IPS-18c (cell line): ENCODE measurements around the gene PRUNE2.

Experiments used
- H3K4me3 ChIP-seq: 2 replicates; pipeline ENCODE4 v1.7.0; 2013; ENCODE audit warnings: low read depth, mild to moderate bottlenecking, low read length, moderate library complexity; ENCODE audit not compliant: insufficient read depth
- H3K9me3 ChIP-seq: one replicate; pipeline ENCODE4 v1.6.1; 2013; ENCODE audit warnings: mild to moderate bottlenecking, low read length, moderate library complexity; ENCODE audit not compliant: control insufficient read depth, insufficient read depth

Gene PRUNE2

GRCh38 chr9:76733096-76733495, 172.8 kb downstream of the PRUNE2 start:
- Histone ChIP-seq H3K9me3 (no peaks in the 10 kb centered on the region), H3K4me3 (no peak overlapping the region)

- H3K9me3 ChIP-seq = no peaks in the 10 kb centered on the region
These were observed 173.5 kb downstream of the PRUNE2 start for GRCh38 chr9:76732341-76732958.

GRCh38 chr9:76730801-76731200, 175.1 kb downstream of the PRUNE2 start:
- H3K9me3 ChIP-seq = no peaks in the 10 kb centered on the region
- H3K4me3 ChIP-seq = no peak overlapping the region

More at GRCh38 chr9:76732341-76732958, 173.5 kb downstream of the PRUNE2 start:
- H3K4me3 ChIP-seq = no peak overlapping the region

GRCh38 chr9:76729980-76730737, 175.8 kb downstream of the PRUNE2 start:
- no peak overlapping the region for H3K4me3 ChIP-seq
- no peaks in the 10 kb centered on the region for H3K9me3 ChIP-seq

DNA sequence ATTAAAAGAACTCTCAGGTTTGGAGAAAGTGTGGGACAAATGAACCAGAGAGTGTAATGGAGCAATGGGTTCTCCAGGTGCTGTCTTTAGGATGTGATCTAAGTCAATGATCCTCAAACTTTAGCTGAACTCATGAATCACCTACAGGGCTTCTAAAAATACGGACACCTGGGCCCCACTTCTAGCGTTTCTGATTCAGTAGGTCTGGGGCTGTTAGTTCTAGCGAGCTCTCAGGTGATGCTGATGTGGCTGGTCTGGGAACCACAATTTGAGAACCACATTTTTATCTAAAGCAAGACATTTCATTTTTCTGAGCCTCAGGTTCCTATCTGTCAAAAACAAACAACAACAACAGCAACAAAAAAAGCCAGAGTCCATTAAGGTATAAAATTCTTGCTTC, 176.8 kb downstream of the PRUNE2 start:
- Histone ChIP-seq H3K9me3 (no peaks in the 10 kb centered on the region), H3K4me3 (no peak overlapping the region)

- no peak overlapping the region for H3K4me3 ChIP-seq
These were observed 180.0 kb downstream of the PRUNE2 start for GRCh38 chr9:76725885-76726284.

GRCh38 chr9:76725011-76725546, 180.8 kb downstream of the PRUNE2 start:
- no peak overlapping the region for H3K4me3 ChIP-seq
- H3K9me3 ChIP-seq = no peaks in the 10 kb centered on the region

More at GRCh38 chr9:76725885-76726284, 180.0 kb downstream of the PRUNE2 start:
- no peaks in the 10 kb centered on the region for H3K9me3 ChIP-seq

GRCh38 chr9:76720245-76720644, 185.7 kb downstream of the PRUNE2 start:
- no peaks in the 10 kb centered on the region for H3K9me3 ChIP-seq
- H3K4me3 ChIP-seq = no peak overlapping the region

DNA sequence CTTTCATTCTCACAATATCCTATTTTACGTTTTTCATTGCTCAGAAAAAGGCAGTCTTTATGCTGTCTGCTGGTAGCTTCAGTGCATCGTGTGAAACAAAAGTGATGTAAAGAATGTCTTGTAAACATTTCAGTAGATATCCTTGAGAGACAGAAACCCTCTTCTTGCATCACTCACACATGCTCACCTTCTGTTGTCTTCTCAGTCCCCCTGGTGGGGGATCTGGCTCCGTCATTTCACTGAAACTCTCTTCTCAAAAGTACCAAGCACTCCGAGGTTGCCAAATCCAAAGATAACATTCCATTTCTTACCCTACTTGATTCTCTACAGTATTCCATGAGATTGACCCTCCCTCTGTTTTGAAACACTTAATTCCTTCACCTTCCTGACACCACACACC, 187.7 kb downstream of the PRUNE2 start:
- no peaks in the 10 kb centered on the region for H3K9me3 ChIP-seq
- no peak overlapping the region for H3K4me3 ChIP-seq

GRCh38 chr9:76717613-76718012, 188.3 kb downstream of the PRUNE2 start:
- no peak overlapping the region for H3K4me3 ChIP-seq

DNA sequence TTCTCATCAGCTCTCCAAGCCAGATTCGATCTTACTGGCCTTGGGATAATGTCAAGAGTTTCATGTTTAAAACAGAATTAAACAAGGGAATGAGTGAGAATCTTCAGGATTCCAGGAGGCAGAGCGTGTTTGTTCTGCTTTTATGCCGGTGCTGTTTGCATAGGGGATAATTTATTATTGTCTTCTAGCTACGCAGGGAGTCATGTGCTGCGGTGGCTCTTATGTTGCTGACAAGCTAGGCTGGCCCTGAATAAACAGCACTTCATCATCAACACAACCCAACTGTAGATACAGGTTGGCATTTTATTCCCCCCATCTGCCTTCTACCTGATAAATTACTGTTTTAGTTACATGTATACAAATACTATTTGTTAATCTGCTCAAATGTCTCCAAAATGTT, 188.7 kb downstream of the PRUNE2 start:
- Histone ChIP-seq H3K4me3 (no peak overlapping the region), H3K9me3 (no peaks in the 10 kb centered on the region)

More at GRCh38 chr9:76717613-76718012, 188.3 kb downstream of the PRUNE2 start:
- no peaks in the 10 kb centered on the region for H3K9me3 ChIP-seq

DNA sequence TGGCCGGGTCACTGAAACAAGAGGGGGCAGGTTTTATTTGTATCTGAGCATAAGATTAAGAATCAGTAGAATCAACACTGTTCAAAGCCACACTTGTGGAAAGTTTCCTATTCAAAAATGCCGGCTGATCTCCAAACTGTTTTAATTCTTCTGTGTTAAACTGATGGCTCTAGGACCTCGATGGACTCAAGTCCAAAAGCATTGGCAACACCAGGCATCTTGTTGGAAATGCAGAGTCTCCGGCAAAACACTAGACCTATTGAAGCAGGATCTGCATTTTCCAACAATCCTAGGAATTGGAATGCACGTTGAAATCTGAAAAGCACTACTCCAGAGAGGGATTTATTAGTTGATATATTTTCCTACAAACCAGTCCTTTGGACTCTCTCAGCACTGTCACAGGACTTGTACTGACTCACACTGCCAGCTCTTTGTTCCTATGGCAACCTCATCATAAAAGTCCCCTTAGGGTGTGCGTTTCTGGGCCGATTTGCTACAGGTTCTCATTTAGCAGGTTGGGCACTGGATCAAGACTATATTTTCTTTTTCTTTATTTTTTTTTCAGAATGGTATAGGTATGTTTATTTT, 189.7 kb downstream of the PRUNE2 start:
- H3K4me3 ChIP-seq = no peak overlapping the region
- no peaks in the 10 kb centered on the region for H3K9me3 ChIP-seq

DNA sequence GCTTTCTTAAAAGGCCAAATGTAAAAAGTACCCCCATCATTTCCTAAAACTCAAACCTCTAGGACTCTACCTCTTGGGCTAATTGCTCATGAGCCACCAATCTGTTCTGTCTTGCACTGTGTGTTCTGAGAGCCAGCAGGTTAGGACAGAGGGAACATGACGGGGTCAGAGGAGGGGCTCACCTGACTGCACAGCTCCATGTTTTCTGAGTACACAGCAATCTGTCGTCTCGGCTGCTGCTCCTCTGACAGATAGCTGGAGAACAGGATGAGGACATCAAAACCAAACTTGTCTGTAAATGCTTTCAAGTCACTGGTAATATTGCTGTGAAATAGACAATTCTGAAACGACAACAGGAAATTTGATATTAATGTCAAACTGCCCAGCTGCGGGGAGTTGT, 192.5 kb downstream of the PRUNE2 start:
- H3K4me3 ChIP-seq = no peak overlapping the region
- no peaks in the 10 kb centered on the region for H3K9me3 ChIP-seq

- Histone ChIP-seq H3K4me3 (no peak overlapping the region), H3K9me3 (no peaks in the 10 kb centered on the region)
These were observed 196.9 kb downstream of the PRUNE2 start for GRCh38 chr9:76709020-76709419.

GRCh38 chr9:76707510-76707909, 198.4 kb downstream of the PRUNE2 start:
- Histone ChIP-seq H3K9me3 (no peaks in the 10 kb centered on the region), H3K4me3 (no peak overlapping the region)

DNA sequence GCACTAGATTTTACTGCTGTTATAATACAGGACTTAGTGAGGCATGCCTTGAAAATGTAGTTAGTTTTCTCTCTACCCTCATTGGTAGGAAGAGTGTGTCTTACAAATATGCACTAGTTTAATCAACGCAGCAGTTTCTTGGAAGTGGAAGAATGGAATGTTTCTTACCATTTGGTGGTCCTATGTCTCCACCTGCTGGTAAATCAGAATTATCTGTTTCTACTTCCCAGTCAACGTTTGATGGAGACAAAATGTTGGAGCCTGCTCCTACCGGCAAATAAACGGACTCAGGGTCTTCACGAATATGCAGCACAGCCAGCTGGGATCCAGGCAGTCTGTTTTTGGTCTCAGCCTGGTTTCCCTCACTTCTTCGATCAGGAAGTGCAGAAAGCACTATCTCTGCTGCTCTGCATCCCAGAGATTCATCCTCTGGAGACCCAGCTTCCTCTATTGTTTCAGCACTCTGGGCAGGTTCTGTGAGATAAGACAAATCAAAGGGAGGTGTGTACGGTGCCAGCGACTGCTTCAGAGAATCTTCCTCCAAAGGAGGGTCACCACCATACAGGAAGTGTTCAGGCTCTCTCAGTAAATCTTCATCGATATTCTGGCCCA, 201.2 kb downstream of the PRUNE2 start:
- Histone ChIP-seq H3K9me3 (no peaks in the 10 kb centered on the region), H3K4me3 (no peak overlapping the region)

- H3K4me3 ChIP-seq = no peak overlapping the region
- H3K9me3 ChIP-seq = no peaks in the 10 kb centered on the region
These were observed 202.6 kb downstream of the PRUNE2 start for GRCh38 chr9:76703270-76703669.
